Stimulated activated naive CD8-positive, alpha-beta T cell treated with anti-CD3 and anti-CD28 coated beads, Interleukin-15, amount 100 ng/mL, for 72 hours (primary cell): Measurements from ENCODE around the gene PYM1.
"Not testable (repeated sequence)": the region's sequence is repeated elsewhere in the genome, so short reads cannot be mapped to it uniquely, and the experiment has no call there.

Experiments
- ATAC-seq: fragments of 150-1000 bp; cut with Tn5 transposase; 2 replicates; pipeline ENCODE4 v1.10.0; 2021; ENCODE audit warnings: mild to moderate bottlenecking, moderate library complexity
- DNase-seq, 2 donors: peaks; one replicate each; pipeline ENCODE4 v3.0.0; 2021 to 2022
- H3K27ac Mint-ChIP-seq, 2 donors: one replicate each; pipeline ENCODE4 v1.8.0; 2022; ENCODE audit warnings: mild to moderate bottlenecking in 2 of 2, mixed read lengths in 2 of 2, moderate library complexity in 2 of 2
- H3K27me3 Mint-ChIP-seq: one replicate; pipeline ENCODE4 v1.8.0; 2022; ENCODE audit warnings: mixed read lengths
- H3K4me1 Mint-ChIP-seq: one replicate; pipeline ENCODE4 v1.8.0; 2022; ENCODE audit warnings: mild to moderate bottlenecking, mixed read lengths
- H3K4me3 Mint-ChIP-seq, 2 donors: one replicate each; pipeline ENCODE4 v1.8.0; 2022; ENCODE audit warnings: mild to moderate bottlenecking in 2 of 2, mixed read lengths in 2 of 2, moderate library complexity in 1 of 2
- H3K9me3 Mint-ChIP-seq, 2 donors: one replicate each; pipeline ENCODE4 v1.8.0; 2022; ENCODE audit warnings: mixed read lengths in 2 of 2

PYM1 gene

GRCh38 chr12:55931317-55931779 lies 3.7 kb upstream of the PYM1 start:
- peak overlapping the region; percentile 91 to 92 for H3K4me3 Mint-ChIP-seq
- no peak for ATAC-seq
- H3K27ac Mint-ChIP-seq, result peak overlapping the region; percentile 95 to 97
- H3K9me3 Mint-ChIP-seq, result no peaks in the 10 kb centered on the region
- no peak for DNase-seq
- no peaks in the 10 kb centered on the region for H3K27me3 Mint-ChIP-seq
- H3K4me1 Mint-ChIP-seq, result peaks cover 45% of the 10 kb centered on the region

- Mint-ChIP-seq H3K27ac (peak within 1 kb of the TSS; percentile 96 to 99), H3K4me3 (peak within 1 kb of the TSS; percentile 91 to 92), H3K9me3 (no peaks in the 10 kb centered on the region), H3K27me3 (no peaks in the 10 kb centered on the region), H3K4me1 (peaks cover 40% of the 10 kb centered on the region)
- peak; percentile 76 to 87 for DNase-seq
- peak; percentile 60 for ATAC-seq
These were observed 3.1 kb upstream of the PYM1 start, which contains the start of gene DGKA for GRCh38 chr12:55930771-55931316. TSS of gene DGKA (plus strand) at chr12:55931162. CDS start at chr12:55936504, 5,342 bp downstream.

GRCh38 chr12:55929306-55929791 lies 1.7 kb upstream of the PYM1 start:
- Mint-ChIP-seq H3K4me3 (peak overlapping the region; percentile 91 to 92), H3K27ac (peak overlapping the region; percentile 96 to 99), H3K27me3 (no peaks in the 10 kb centered on the region), H3K9me3 (no peaks in the 10 kb centered on the region), H3K4me1 (peaks cover 40% of the 10 kb centered on the region)
- DNase-seq (peak; percentile 88 to 93), ATAC-seq (peak; percentile 72)

GRCh38 chr12:55926738-55927587 lies 731 bp downstream of the PYM1 start:
- Mint-ChIP-seq H3K4me1 (peaks cover 48% of the 10 kb centered on the region), H3K9me3 (no peaks in the 10 kb centered on the region), H3K4me3 (peak overlapping the region; percentile 91 to 92), H3K27me3 (no peaks in the 10 kb centered on the region), H3K27ac (peak overlapping the region; percentile 97 to 99)
- ATAC-seq, result peak; percentile 58
- DNase-seq, result peak; percentile 89 to 94

- Mint-ChIP-seq H3K9me3 (no peaks in the 10 kb centered on the region), H3K27ac (peak overlapping the region; percentile 97 to 99), H3K4me3 (peak overlapping the region; percentile 91 to 92), H3K27me3 (no peaks in the 10 kb centered on the region), H3K4me1 (peaks cover 54% of the 10 kb centered on the region)
- peak in 1 of 2 donors; percentile 23 for DNase-seq
- no peak for ATAC-seq
These were observed 1.6 kb downstream of the PYM1 start for GRCh38 chr12:55925870-55926737.

- no peaks in the 10 kb centered on the region for H3K27me3 Mint-ChIP-seq
- peak overlapping the region; percentile 85 to 97 for H3K27ac Mint-ChIP-seq
- ATAC-seq (no peak), DNase-seq (no peak)
- H3K9me3 Mint-ChIP-seq, result no peaks in the 10 kb centered on the region
- H3K4me1 Mint-ChIP-seq, result peaks cover 50% of the 10 kb centered on the region
- H3K4me3 Mint-ChIP-seq, result peak overlapping the region; percentile 91 to 92
These were observed 2.3 kb downstream of the PYM1 start for GRCh38 chr12:55925371-55925770.

GRCh38 chr12:55923648-55924047 lies 4.0 kb downstream of the PYM1 start:
- H3K4me1 Mint-ChIP-seq, result peaks cover 35% of the 10 kb centered on the region
- H3K9me3 Mint-ChIP-seq, ATAC-seq, H3K27me3 Mint-ChIP-seq, H3K4me3 Mint-ChIP-seq, DNase-seq: not testable (repeated sequence)
- H3K27ac Mint-ChIP-seq, result peak overlapping the region in 1 of 2 donors; percentile 12

GRCh38 chr12:55922126-55922525 lies 5.6 kb downstream of the PYM1 start:
- no peaks in the 10 kb centered on the region for H3K27me3 Mint-ChIP-seq
- DNase-seq (no peak), ATAC-seq (no peak)
- no peaks in the 10 kb centered on the region for H3K9me3 Mint-ChIP-seq
- H3K27ac Mint-ChIP-seq, result no peak overlapping the region
- peaks cover 35% of the 10 kb centered on the region for H3K4me1 Mint-ChIP-seq
- no peak overlapping the region for H3K4me3 Mint-ChIP-seq

- not testable (repeated sequence) for H3K27ac Mint-ChIP-seq, H3K9me3 Mint-ChIP-seq, ATAC-seq, H3K27me3 Mint-ChIP-seq, DNase-seq, H3K4me3 Mint-ChIP-seq
- peaks cover 43% of the 10 kb centered on the region for H3K4me1 Mint-ChIP-seq
These were observed 8.7 kb downstream of the PYM1 start for GRCh38 chr12:55919032-55919431.

- peak overlapping the region; percentile 11 to 25 for H3K4me3 Mint-ChIP-seq
- ATAC-seq (peak; percentile 62), DNase-seq (no peak)
- H3K4me1 Mint-ChIP-seq, result peaks cover 38% of the 10 kb centered on the region
- no peaks in the 10 kb centered on the region for H3K27me3 Mint-ChIP-seq
- peak overlapping the region; percentile 0 to 12 for H3K27ac Mint-ChIP-seq
- H3K9me3 Mint-ChIP-seq, result no peaks in the 10 kb centered on the region
These were observed 12.2 kb downstream of the PYM1 start for GRCh38 chr12:55915482-55915859.

GRCh38 chr12:55912908-55913307 lies 14.8 kb downstream of the PYM1 start:
- no peak for DNase-seq
- Mint-ChIP-seq H3K27ac (peak overlapping the region in 1 of 2 donors; percentile 2), H3K27me3 (no peaks in the 10 kb centered on the region), H3K4me1 (peaks cover 43% of the 10 kb centered on the region), H3K9me3 (no peaks in the 10 kb centered on the region), H3K4me3 (no peak overlapping the region)
- ATAC-seq, result no peak

GRCh38 chr12:55909513-55909884 lies 18.2 kb downstream of the PYM1 start:
- no peak overlapping the region for H3K4me3 Mint-ChIP-seq

GRCh38 chr12:55908726-55909512 lies 18.8 kb downstream of the PYM1 start:
- Mint-ChIP-seq H3K4me3 (no peak overlapping the region), H3K4me1 (peaks cover 16% of the 10 kb centered on the region), H3K27ac (peak overlapping the region in 1 of 2 donors; percentile 77), H3K9me3 (no peaks in the 10 kb centered on the region), H3K27me3 (no peaks in the 10 kb centered on the region)
- DNase-seq (no peak), ATAC-seq (no peak)

More at GRCh38 chr12:55909513-55909884, 18.2 kb downstream of the PYM1 start:
- H3K4me1 Mint-ChIP-seq, result peaks cover 22% of the 10 kb centered on the region
- peak overlapping the region in 1 of 2 donors; percentile 1 for H3K27ac Mint-ChIP-seq
- DNase-seq (no peak), ATAC-seq (no peak)
- no peaks in the 10 kb centered on the region for H3K9me3 Mint-ChIP-seq
- H3K27me3 Mint-ChIP-seq, result no peaks in the 10 kb centered on the region

- ATAC-seq (no peak), DNase-seq (no peak)
- Mint-ChIP-seq H3K4me1 (peaks cover 5% of the 10 kb centered on the region), H3K27me3 (no peaks in the 10 kb centered on the region), H3K9me3 (no peaks in the 10 kb centered on the region), H3K27ac (no peak overlapping the region), H3K4me3 (no peak overlapping the region)
These were observed 21.6 kb downstream of the PYM1 start for GRCh38 chr12:55906056-55906455.
